Stomach (tissue), 4 donors: ENCODE measurements around the gene APLNR.

Source experiments
- CTCF ChIP-seq, 7 experiments: fragments of 450-650 bp in 4 of 7; fragments of 200-600 bp in 3 of 7; sonication (generic) in 3 of 7; IDR thresholded peaks; one replicate each; pipeline ENCODE4 v1.5.1; 2016 to 2019; ENCODE audit warnings: antibody characterized with exemption in 7 of 7, control low read depth in 2 of 7, mild to moderate bottlenecking in 1 of 7
- EP300 ChIP-seq: sonication (generic); formaldehyde crosslinking; IDR thresholded peaks from one replicate; pipeline ENCODE4 v1.6.1; 2017; ENCODE audit warnings: antibody characterized with exemption
- POLR2A ChIP-seq, 4 donors: fragments of 450-650 bp; IDR thresholded peaks; one replicate each; pipeline ENCODE4 v1.6.1; 2016; ENCODE audit warnings: antibody characterized with exemption in 4 of 4, control low read depth in 2 of 4, mild to moderate bottlenecking in 1 of 4, moderate library complexity in 1 of 4

GRCh38 chr11:57200917-57201316, 36.1 kb downstream of the APLNR start:
- TF ChIP-seq CTCF (IDR thresholded peaks at IDR 0.05) (no peak), EP300 (no peak), POLR2A (IDR thresholded peaks at IDR 0.05) (no peak)
